Left hindlimb (tissue), 1 donor: ENCODE results near the gene PRSS38.
A peak's percentile ranks its signal among the peaks of the same experiment; 100 is the strongest.

Experiments used
- DNase-seq: peaks from one replicate; pipeline ENCODE4 v3.0.0-alpha.2; 2018

PRSS38 gene

DNA sequence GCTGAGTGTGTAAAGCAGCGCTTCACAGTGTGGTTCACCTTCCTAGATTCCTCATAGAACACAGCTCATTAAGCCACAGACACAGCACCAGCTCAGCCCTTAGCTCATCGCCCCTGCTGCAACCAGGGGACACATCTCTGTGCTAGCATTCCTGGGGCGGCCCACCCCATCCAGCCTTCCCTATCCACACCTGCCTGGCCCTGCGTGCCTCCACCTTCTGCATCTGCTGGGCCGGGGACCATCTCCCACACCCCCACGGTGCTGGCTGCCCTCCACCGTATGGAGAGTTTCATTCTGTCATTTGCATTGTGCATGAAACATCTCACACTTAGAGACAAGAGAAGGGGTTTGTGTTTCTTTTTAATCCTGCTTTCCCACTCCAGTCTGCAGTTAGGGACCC lies 35.8 kb upstream of the PRSS38 start:
- DNase-seq, result no peak

- DNase-seq, result no peak
Observed at GRCh38 chr1:227780101-227781044, 35.1 kb upstream of the PRSS38 start.

GRCh38 chr1:227781314-227781930 lies 34.1 kb upstream of the PRSS38 start:
- no peak for DNase-seq

DNA sequence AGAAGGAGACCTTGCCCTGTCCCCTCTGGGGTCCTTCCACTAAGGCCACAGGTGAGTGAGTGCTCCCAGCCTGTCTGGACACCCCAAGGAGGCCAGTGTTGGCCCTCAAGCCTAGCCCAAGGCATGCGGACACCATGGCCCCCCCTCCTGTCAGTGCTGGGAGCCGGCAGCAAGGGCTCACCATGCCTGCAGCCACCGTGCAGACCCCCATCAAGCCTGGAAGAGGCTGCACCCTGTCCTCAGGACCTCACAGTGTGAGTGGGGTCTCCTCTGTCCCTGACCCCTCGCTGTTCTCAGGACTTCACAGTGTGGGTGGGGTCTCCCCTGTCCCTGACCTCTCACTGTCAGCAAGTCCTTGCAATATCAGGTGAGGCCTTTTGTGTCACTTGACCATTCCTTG lies 33.2 kb upstream of the PRSS38 start:
- DNase-seq, result no peak

DNA sequence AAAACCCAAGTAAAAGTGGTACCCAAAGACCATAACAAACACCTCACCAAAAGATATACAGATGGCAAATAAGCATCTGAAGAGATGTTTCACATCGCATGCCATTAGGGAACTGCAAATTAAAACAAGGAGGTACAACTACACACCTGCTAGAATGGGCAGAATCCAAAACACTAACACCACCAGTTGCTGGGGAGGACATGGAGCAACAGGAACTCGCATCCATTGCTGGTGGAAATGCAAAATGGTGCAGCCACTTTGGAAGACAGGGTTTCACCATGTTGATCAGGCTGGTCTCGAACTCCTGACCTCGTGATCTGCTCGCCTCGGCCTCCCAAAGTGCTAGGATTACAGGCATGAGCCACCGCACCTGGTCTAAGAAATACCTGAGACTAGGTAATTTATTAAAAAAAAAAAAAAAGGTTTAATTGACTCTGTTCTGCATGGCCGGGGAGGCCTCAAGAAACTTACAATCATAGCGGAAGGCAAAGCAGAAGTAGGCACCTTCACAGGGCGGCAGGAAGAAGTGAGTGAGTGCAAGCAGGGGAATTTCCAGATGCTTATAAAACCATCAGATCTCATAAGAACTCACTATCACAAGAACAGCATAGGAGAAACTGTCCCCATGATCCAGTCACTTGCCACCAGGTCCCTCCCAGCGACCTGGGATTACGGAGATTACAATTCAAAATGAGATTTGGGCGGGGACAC lies 30.2 kb upstream of the PRSS38 start:
- no peak for DNase-seq

DNA sequence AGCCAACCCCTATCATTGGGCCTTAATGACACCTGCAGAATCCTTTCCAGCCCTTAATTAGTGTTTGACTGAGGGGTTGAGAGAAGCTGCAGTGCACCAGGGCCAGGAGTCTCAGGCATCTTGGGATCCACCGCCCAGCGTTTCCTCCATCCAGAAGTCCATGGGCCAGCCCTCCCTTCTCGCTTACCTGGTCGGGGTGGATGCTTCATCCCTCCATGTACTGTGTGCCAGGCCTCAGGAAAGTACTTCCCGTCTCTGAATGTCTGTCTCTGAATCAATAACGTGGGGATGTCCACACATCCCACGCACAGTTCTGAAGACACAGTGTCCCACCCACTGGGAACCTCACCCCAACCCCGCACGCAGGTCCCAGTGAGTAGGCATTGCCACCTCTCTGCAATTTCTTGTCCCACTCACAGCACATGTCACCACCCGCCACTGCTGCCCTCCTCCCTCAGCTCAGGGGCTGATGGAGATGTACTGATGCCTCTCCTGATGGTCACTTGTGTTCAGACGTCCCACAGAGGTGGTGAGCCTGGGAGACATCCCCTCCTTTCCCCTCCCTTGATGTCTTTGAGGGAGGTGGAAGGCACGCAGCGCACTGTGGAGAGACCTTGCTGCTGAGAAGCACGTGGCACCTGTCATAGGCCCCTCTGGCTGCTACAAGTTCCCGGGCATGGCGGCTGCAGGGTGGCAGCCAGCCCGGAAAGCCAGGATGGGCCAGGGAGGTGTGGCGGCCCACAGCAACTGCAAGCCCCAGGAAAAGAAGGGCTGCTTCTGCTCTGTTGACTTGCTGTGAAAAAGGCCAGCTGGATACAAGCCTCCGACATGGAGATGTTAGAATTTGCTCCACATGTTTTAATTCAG lies 29.4 kb upstream of the PRSS38 start:
- no peak for DNase-seq

GRCh38 chr1:227786673-227787512 lies 28.6 kb upstream of the PRSS38 start:
- no peak for DNase-seq

GRCh38 chr1:227787513-227788270 lies 27.8 kb upstream of the PRSS38 start:
- peak; percentile 90 for DNase-seq

- DNase-seq, result no peak
Observed at GRCh38 chr1:227788271-227789083, 27.0 kb upstream of the PRSS38 start.

DNA sequence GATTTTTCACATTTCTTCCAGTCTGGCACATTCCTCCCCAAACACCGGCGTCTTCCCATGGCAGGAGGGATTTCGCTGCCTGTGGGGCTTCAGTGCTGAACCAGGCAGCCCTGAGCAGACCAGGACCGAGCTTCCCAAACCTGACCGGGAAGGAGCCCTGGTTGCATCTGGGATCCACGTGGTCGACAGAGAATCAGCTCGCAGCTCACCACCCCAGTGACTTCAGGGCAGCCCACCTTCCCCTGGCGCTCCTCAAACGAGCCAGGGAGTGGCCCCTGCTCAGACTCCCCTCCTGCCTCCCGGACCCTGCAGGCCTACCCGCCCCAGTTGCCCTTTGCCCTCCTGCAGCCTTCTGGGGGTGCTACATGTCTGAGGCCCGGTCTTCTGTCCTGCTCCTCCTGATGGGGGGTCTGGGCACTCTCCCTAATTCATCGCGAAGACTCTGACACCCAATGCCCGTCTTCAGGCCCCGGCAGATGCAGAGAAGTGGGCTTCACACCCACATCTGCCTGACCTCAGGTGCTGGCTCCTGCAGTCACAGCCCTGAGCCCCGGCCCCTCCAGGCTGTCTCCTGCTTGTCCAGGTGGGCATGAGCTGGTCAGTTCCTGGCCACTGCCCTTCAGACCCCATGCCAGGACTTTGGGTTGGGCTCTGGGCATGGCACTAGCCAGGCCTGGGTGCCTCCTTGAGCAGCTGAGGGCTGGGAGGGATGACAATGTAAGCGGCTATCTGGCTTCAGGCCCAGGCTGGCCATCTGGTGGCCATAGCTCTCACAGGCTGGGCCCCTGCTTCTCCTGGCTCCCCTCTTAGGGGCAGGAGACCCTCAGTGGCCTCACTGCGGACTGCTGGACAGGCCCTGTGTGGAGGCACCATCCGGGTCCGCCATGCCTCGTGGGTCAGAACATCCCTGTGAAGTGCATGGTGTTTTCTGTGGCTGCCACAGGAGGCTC lies 26.1 kb upstream of the PRSS38 start:
- DNase-seq, result no peak

GRCh38 chr1:227790034-227790400 lies 25.5 kb upstream of the PRSS38 start:
- DNase-seq, result no peak

GRCh38 chr1:227790868-227791267 lies 24.6 kb upstream of the PRSS38 start:
- DNase-seq, result no peak

DNA sequence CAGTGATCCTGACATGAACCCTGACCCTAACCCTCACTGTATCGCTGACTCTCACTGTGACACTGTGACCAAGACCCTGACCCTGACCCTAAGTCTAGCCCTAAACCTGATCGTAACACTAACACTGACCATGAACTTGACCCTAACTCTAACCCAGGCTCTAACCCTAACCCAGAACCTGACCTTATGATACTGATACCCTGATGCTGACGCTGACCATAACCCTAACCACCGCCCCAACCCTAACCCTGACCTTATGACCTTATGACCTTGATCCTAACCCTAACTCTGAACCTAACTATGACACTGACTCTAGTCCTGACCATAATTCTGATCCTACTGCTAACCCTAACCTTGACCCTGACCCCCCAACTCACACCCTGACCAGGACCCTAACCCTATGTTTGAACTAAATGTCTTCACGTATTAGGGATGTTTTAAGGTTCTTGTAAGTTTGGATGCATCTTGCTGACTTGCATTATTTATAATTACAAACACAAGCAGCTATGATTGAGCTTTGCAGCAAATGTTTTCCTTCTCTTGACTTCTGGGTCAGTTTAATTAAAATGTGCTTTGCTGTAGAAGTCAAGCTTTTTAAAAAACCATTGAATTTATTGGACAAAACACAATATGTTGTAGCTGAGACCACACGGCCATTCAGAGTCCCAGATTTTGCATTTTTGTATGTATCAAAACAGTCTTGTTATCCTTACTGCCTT lies 23.9 kb upstream of the PRSS38 start:
- no peak for DNase-seq

GRCh38 chr1:227792216-227793078 lies 23.0 kb upstream of the PRSS38 start:
- no peak for DNase-seq

DNA sequence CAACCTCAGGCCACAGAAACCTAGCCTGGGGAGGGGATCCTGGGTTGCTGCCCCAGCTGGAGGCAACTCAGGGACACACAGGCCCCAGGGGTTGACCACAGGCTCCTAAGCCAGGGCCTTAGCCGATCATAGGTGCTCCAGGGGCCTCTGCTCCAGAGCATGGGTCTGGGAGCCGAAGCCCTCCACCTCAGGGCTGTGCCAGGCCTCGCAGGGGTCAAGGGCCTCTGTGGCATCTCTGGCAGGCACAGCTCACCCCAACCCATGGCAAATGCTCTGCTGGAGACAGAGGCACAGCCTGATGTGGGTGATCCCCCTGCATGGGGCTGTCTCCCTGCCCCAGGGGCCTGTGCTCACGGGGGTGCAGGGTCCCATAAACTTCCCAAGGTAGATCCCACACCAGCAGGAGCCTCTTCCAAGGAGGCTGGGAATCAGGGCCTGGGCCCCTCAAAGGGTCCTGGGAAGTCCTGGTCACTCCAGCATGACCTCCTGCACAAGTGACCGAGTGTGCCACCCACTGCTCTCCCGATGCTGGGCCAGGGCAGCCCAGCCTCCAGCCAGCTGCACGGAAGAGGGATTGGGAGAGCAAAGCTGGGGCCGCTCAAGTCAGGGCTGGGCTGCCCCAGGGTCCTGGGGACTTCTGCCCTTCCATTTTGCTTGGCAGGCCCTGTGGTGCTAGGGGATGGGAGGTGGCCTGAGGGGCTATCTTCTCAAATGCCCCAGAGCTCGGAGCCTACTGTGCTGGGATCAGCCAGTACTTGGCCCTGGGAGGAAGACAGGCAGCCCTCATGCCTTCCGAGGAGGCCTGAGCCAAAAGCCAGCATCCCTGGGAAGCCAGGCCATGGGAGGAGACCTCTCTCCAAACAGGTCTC lies 22.2 kb upstream of the PRSS38 start:
- DNase-seq, result no peak
